Heart right ventricle (tissue), 16 donors: ENCODE data around the gene MVB12B. TPM values are rescaled to one million over a fixed set of nuclear protein-coding genes. Genes with fewer than 3 reads are reported as not detected.

Experiments used
- ATAC-seq, 8 donors: fragments of 200-7000 bp; cut with Tn5 transposase; one replicate each; pipeline ENCODE4 v1.9.1; 2020; ENCODE audit warnings: mild to moderate bottlenecking in 8 of 8, moderate library complexity in 8 of 8, moderate number of reproducible peaks in 1 of 8
- DNase-seq, 2 donors: peaks; one replicate each; pipeline ENCODE4 v3.0.0-alpha.2; 2020
- H3K27ac ChIP-seq, 10 donors: fragments of 200-600 bp; sonication (generic) in 2 of 10; one replicate each; pipeline versions ENCODE4 v1.5.0 to v1.8.0; 2020 to 2022; ENCODE audit warnings: mild to moderate bottlenecking in 3 of 10
- H3K27me3 ChIP-seq, 7 donors: fragments of 200-600 bp; one replicate each; pipeline ENCODE4 v1.8.0; 2021 to 2022; ENCODE audit warnings: mild to moderate bottlenecking in 2 of 7
- H3K36me3 ChIP-seq, 9 donors: fragments of 200-600 bp; sonication (generic) in 1 of 9; one replicate each; pipeline versions ENCODE4 v1.5.0 to v1.8.0; 2020 to 2022; ENCODE audit warnings: mild to moderate bottlenecking in 2 of 9
- H3K4me1 ChIP-seq, 9 donors: fragments of 200-600 bp; sonication (generic) in 1 of 9; one replicate each; pipeline versions ENCODE4 v1.5.0 to v1.8.0; 2020 to 2022; ENCODE audit warnings: mild to moderate bottlenecking in 4 of 9
- H3K4me3 ChIP-seq, 10 donors: fragments of 200-600 bp; sonication (generic) in 2 of 10; one replicate each; pipeline versions ENCODE4 v1.5.0 to v1.8.0; 2020 to 2022; ENCODE audit warnings: mild to moderate bottlenecking in 7 of 10, moderate library complexity in 2 of 10
- H3K9me3 ChIP-seq, 11 donors: fragments of 200-600 bp in 10 of 11; sonication (generic) in 2 of 11; one replicate each; pipeline versions ENCODE4 v1.5.0 to v1.8.0; 2013 to 2022; ENCODE audit warnings: mild to moderate bottlenecking in 2 of 11, control low read depth in 1 of 11, moderate library complexity in 1 of 11
- WGBS, 2 donors: extraction: QIAGEN DNeasy Blood & Tissue Kit; methylation state at CpG; one replicate each; pipeline ENCODE4 v1.1.7; 2013; ENCODE audit warnings: inconsistent platforms in 1 of 2; 5-methylcytosine and 5-hydroxymethylcytosine counted together
- intact Hi-C, 10 donors: fragments of 100-400 bp; cut with DNase I; formaldehyde crosslinking; loops; one replicate each; pipeline versions ENCODE4 v1.11.1 to v1.14.2; 2022
- polyA plus RNA-seq, 2 donors: library from polyadenylated mRNA; stranded (reverse); fragments of 200-250 nt; gene quantifications; one replicate each; pipeline ENCODE4 v1.2.3, GENCODE V29; 2013
- total RNA-seq, 10 donors: library from RNA; stranded (reverse); fragmentation: NEBNext Ultra II Directional in 3 of 10; extraction: Animal tissue kit (Norgen Biotek cat#: 25700) in 3 of 10; gene quantifications; one replicate each; pipeline versions ENCODE4 v1.2.1 to v1.2.4, GENCODE V29; 2021 to 2023
- TF ChIP-seq, protein P1 (sequence below), 9 donors: fragments of 200-600 bp; sonication (generic) in 2 of 9; IDR thresholded peaks; one replicate each; pipeline versions ENCODE4 v1.5.0 to v1.8.0; 2021 to 2022; ENCODE audit warnings: antibody characterized with exemption in 9 of 9, mild to moderate bottlenecking in 5 of 9, moderate library complexity in 1 of 9
- donor health status: Arrhythmogenic right ventricular cardiomyopathy.
- donor health status: ischemic (EF 13 %, LVEDD 7.1; RV severe dilation, severe dysfunction).
- donor health status: healthy with polysubstance abuse.
- donor health status: DM: no; HTN: yes; CAD: no.
- donor health status: DM: no; HTN: no; CAD: no.
- donor health status: ischemic (EF 25% LVEDD 6.9; RV normal size, moderate dysfunction).
- donor health status: ischemic (EF 25% LVEDD 5.7; RV mildly dilated, moderate dysfunction).
- donor health status: healthy.
- donor health status: DM: yes; HTN: yes; CAD: no.
- donor health status: Ischemic cardiomyopathy.
- donor health status: ischemic (EF 35%, LVEDD 5.7; RV mildly dilated, moderate dysfunction).
- donor health status: nonischemic (EF 11% LVEDD 7.7; RV severe dilation, severe dysfunction).
- donor health status: DM: yes; HTN: yes; CAD: no.
- donor health status: PGD.
- donor health status: ischemic (EF 29% LVEDD 5.4; RV normal size, mild dysfunction).
- donor health status: nonischemic (EF 23%, LVEDD 6.1; RV moderate dilation, normal function).

The MVB12B gene
- total and polyA plus RNA-seq, 12 donors = 2.8 to 16.5 (median 10.6) TPM

DNA sequence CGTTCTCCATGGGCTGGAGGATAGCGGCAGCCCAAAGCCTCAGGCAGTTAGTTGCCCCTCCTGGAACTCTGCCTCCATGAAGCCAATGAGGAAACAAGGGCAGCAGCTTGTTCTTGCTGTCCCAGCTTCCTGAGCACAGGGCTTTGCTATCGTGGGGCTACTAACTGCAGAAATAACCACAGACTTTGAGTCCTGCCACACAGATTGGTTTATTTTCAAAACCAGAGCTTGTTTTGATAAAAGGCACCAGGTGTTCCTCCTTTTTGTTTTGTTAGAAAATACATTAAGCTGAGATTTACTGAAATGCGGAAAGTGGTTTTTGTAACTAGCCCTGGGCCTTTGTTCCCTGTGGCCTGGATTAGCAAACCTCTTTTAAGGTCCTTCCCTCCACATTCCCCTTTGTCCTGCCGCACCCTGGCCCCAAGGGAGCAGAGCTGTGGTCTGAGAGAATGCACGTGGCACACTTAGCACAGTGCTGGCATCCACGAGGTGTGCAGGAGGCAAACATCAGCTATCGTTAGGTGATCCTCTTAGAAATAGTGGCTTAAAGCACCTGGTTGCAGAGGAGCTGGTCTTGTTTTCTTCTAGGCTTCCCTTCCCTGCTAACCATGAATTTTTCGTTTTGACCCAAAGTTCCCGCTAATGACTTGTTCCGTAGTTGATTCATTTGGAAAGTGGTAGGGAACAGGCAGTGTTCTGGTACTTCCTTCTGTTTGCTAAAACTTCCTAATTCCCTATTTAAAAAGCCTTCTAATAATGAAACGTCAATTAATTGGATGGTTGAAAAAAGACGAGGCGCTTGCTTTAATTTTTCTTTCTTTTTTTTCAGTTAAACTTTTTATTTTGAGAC is 21.5 kb downstream of the MVB12B start:
- no peak overlapping the region for H3K4me3 ChIP-seq
- no peak for DNase-seq
- peak in 6 of 8 donors; percentile 31 to 64 (median 57) for ATAC-seq
- intact Hi-C loops = no loop called here
- 61 to 75% methylated on average over 14 of the region's 14 CpGs for WGBS, 2 donors
- peaks cover 0 to 35% (median 11%) of the 10 kb centered on the region in 9 donors for H3K4me1 ChIP-seq
- peak overlapping the region in 9 of 10 donors; percentile 12 to 82 (median 43) for H3K27ac ChIP-seq
- H3K27me3 ChIP-seq = no peaks in the 10 kb centered on the region
- TF ChIP-seq, protein P1, sequence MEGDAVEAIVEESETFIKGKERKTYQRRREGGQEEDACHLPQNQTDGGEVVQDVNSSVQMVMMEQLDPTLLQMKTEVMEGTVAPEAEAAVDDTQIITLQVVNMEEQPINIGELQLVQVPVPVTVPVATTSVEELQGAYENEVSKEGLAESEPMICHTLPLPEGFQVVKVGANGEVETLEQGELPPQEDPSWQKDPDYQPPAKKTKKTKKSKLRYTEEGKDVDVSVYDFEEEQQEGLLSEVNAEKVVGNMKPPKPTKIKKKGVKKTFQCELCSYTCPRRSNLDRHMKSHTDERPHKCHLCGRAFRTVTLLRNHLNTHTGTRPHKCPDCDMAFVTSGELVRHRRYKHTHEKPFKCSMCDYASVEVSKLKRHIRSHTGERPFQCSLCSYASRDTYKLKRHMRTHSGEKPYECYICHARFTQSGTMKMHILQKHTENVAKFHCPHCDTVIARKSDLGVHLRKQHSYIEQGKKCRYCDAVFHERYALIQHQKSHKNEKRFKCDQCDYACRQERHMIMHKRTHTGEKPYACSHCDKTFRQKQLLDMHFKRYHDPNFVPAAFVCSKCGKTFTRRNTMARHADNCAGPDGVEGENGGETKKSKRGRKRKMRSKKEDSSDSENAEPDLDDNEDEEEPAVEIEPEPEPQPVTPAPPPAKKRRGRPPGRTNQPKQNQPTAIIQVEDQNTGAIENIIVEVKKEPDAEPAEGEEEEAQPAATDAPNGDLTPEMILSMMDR (IDR thresholded peaks at IDR 0.05) = no peak
- H3K9me3 ChIP-seq = peaks cover 0 to 20% (median 10%) of the 10 kb centered on the region in 11 donors
- peaks cover 0 to 40% (median 4%) of the 10 kb centered on the region in 9 donors for H3K36me3 ChIP-seq

DNA sequence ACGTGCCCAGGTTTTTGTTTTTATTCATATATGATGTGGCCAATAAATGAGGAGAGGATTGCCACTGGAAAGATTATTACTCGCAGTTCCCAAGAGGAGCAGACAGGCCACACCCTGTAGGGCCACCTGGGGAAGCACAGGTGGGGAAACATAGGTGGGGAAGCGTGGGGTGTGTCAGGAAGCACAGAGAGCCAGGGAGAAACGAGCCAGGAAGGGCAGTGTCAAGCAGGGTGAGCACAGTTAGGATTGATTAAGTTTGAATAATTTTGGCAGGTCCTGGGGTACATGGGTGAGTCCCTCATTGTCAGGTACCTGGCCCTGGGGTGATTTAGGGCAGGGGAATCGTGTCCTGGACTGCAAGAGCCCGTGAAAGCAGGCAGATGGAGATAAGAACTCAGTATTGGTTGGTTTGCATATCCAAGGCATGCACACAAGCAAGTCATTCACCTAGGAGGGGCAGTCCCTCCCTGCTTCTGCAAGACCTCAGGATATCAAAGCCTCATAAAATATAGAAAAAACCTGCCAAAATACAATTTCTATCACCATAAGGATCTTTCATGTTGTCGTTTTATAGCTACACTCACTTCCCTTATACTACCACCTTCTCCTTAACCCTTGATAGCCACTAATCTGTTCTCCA is 22.4 kb downstream of the MVB12B start:
- intact Hi-C loops = loop anchor here in 1 of 10 donors (1.0 kb wide), 1 partner anchor 9 kb away; no protein-coding TSS in a partner anchor
- Histone ChIP-seq H3K27ac (peak overlapping the region in 4 of 10 donors; percentile 9 to 68 (median 36)), H3K4me3 (no peak overlapping the region), H3K36me3 (peaks cover 0 to 33% (median 4%) of the 10 kb centered on the region in 9 donors), H3K4me1 (peaks cover 0 to 38% (median 11%) of the 10 kb centered on the region in 9 donors), H3K9me3 (peaks cover 0 to 20% (median 10%) of the 10 kb centered on the region in 11 donors), H3K27me3 (no peaks in the 10 kb centered on the region)
- TF ChIP-seq, protein P1 (IDR thresholded peaks at IDR 0.05) = no peak
- no peak for DNase-seq
- ATAC-seq = no peak
- 66 to 73% methylated on average over 7 of the region's 7 CpGs for WGBS, 2 donors

DNA sequence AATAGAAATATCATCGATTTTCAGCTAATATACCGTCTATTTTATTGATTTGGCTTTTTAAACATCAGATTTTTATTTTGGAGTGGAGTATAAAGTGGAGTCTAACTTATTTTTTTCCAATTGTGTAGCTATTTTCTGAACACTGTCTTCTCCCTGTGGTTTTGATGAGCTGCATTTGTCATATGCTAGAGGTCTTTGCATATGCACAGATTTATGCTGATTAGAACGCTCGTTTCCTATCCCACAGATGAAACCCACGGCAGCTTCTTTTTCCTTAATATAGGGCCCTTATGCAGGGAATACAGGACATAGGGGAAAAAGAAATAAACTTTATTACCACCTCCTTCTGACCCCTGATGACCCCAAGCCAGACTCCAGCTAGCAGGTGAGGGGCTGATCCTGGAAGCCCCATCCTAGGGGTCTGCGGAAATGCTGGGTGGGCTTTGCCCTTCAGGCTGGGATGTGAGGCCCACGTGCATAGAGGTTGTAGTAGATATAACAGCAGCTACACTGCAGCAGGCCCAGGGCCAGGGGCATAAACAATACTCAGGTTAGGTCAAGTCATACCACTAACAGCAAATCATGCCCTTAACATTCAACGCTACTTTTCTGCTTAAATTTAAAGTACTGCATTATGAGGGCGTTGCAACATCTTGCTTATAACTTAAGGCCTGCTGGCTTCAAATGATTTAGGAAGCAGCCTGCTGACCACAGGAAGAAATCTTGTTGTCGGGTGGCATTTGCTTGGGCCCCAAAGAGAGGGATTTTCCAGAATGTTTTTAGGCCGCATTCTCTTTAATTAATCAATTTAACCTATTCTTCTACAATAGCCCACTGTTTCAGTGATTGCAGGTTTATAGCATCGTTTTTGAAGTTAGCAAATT is 28.5 kb downstream of the MVB12B start:
- DNase-seq = no peak
- Histone ChIP-seq H3K9me3 (peaks cover 0 to 39% (median 11%) of the 10 kb centered on the region in 11 donors), H3K4me3 (no peak overlapping the region), H3K4me1 (peaks cover 0 to 15% (median 0%) of the 10 kb centered on the region in 9 donors), H3K27ac (peak overlapping the region in 1 of 10 donors; percentile 59), H3K27me3 (no peaks in the 10 kb centered on the region), H3K36me3 (peaks cover 0 to 15% (median 0%) of the 10 kb centered on the region in 9 donors)
- no peak for ATAC-seq
- intact Hi-C loops = no loop called here
- WGBS, 2 donors = 88 to 90% methylated on average over 12 of the region's 12 CpGs
- TF ChIP-seq, protein P1 (IDR thresholded peaks at IDR 0.05) = no peak
